HepG2 (cell line): ENCODE data around the gene EIF4G3. TPM values are rescaled to one million over a fixed set of nuclear protein-coding genes. Genes with fewer than 3 reads are reported as not detected.

Source experiments
- AGO1 ChIP-seq: fragments of 200-400 bp; formaldehyde crosslinking; IDR thresholded peaks from 2 replicates; pipeline ENCODE4 v1.6.1; 2017; ENCODE audit warnings: mild to moderate bottlenecking, low read depth, low read length, moderate library complexity; ENCODE audit not compliant: poor library complexity, severe bottlenecking
- MEIS1 ChIP-seq: sonication (generic); formaldehyde crosslinking; IDR thresholded peaks from 2 replicates; pipeline ENCODE4 v1.9.0; 2021; ENCODE audit warnings: mild to moderate bottlenecking, missing genetic modification reagents, moderate library complexity, borderline replicate concordance
- ZNF382 ChIP-seq: sonication (generic); formaldehyde crosslinking; IDR thresholded peaks from 2 replicates; pipeline ENCODE4 v1.5.0; 2020; ENCODE audit warnings: missing genetic modification reagents, mild to moderate bottlenecking, borderline replicate concordance
- ZNF646 ChIP-seq: sonication (generic); formaldehyde crosslinking; IDR thresholded peaks from 2 replicates; pipeline ENCODE4 v1.9.0; 2021; ENCODE audit warnings: mild to moderate bottlenecking, missing genetic modification reagents
- ZNF678 ChIP-seq: sonication (generic); formaldehyde crosslinking; IDR thresholded peaks from 2 replicates; pipeline ENCODE4 v1.4.0; 2020; ENCODE audit warnings: mild to moderate bottlenecking, missing genetic modification reagents
- polyA plus RNA-seq, 8 experiments: library from polyadenylated mRNA; depleted of rRNA in 3 of 8; stranded (reverse) in 7 of 8; unstranded in 1 of 8; fragments of >200 nt; fragmentation: Illumina TruSeq in 4 of 8; extraction: Trizol in 4 of 8; gene quantifications; 2 replicates each; pipeline versions ENCODE4 v1.2.1 to v1.2.3, GENCODE V29; 2011 to 2016; ENCODE audit warnings: low read depth in 4 of 8, missing spikeins in 1 of 8, mixed read lengths in 1 of 8; ENCODE audit not compliant: insufficient read depth in 1 of 8
- total RNA-seq, 5 experiments: library from RNA; depleted of rRNA; stranded (reverse); fragments of >200 nt; fragmentation: Illumina TruSeq; extraction: Trizol; gene quantifications; 2 replicates each; pipeline ENCODE4 v1.2.3, GENCODE V29; 2016; ENCODE audit warnings: low read depth in 1 of 5
- TF ChIP-seq, protein P1 (sequence below): fragments of 450-650 bp; IDR thresholded peaks from 2 replicates; pipeline ENCODE4 v1.6.1; 2017; ENCODE audit warnings: mild to moderate bottlenecking

EIF4G3 gene
- total and polyA plus RNA-seq, 2 of the 13 experiments (the other 11 are each of a cell fraction or from before 2014, with no cell fraction given), result 22.2 to 27.6 TPM

- no peak for TF ChIP-seq ZNF678 (CRISPR knock-in tag)
- no peak for TF ChIP-seq AGO1
- TF ChIP-seq MEIS1 (CRISPR knock-in tag), result no peak
- TF ChIP-seq ZNF646 (CRISPR knock-in tag), result no peak
- TF ChIP-seq, protein P1, sequence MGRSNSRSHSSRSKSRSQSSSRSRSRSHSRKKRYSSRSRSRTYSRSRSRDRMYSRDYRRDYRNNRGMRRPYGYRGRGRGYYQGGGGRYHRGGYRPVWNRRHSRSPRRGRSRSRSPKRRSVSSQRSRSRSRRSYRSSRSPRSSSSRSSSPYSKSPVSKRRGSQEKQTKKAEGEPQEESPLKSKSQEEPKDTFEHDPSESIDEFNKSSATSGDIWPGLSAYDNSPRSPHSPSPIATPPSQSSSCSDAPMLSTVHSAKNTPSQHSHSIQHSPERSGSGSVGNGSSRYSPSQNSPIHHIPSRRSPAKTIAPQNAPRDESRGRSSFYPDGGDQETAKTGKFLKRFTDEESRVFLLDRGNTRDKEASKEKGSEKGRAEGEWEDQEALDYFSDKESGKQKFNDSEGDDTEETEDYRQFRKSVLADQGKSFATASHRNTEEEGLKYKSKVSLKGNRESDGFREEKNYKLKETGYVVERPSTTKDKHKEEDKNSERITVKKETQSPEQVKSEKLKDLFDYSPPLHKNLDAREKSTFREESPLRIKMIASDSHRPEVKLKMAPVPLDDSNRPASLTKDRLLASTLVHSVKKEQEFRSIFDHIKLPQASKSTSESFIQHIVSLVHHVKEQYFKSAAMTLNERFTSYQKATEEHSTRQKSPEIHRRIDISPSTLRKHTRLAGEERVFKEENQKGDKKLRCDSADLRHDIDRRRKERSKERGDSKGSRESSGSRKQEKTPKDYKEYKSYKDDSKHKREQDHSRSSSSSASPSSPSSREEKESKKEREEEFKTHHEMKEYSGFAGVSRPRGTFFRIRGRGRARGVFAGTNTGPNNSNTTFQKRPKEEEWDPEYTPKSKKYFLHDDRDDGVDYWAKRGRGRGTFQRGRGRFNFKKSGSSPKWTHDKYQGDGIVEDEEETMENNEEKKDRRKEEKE, result no peak
- no peak for TF ChIP-seq ZNF382 (CRISPR knock-in tag)
- TF ChIP-seq, all 625 proteins: peak for 0
These were observed 336.0 kb downstream of the EIF4G3 start (continued) for GRCh38 chr1:20840731-20841130.
